Panc1 (cell line): ENCODE results near the gene INAFM1.

ENCODE experiments used
- POLR2AphosphoS5 ChIP-seq: IDR thresholded peaks from 2 replicates; pipeline ENCODE4 v1.6.1; 2012; ENCODE audit warnings: mild to moderate bottlenecking, low read depth, low read length, moderate library complexity
- TF ChIP-seq, protein P1 (sequence below), 2 experiments: IDR thresholded peaks; 2 replicates each; pipeline ENCODE4 v1.6.1; 2011 to 2012; ENCODE audit warnings: low read depth in 2 of 2, control low read depth in 1 of 2, low read length in 1 of 2, mild to moderate bottlenecking in 1 of 2, moderate library complexity in 1 of 2; ENCODE audit not compliant: insufficient read depth in 1 of 2

DNA sequence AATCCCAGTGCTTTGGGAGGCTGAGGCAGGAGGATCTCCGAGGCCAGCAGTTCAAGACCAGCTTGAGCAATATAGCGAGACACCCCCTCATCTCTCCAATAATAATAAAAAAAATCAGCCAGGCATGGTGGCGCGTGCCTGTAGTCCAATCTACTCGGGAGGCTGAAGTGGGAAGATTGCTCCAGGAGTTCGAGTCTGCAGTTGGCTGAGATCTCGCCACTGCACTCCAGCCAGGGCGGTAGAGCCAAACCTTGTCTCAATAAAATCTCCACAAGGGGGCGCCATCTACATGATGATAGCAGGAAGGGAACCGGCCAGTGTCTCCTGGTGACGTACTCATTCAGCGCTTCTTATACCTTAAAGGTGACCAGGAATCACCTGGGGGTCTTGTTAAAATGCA is 21.4 kb downstream of the INAFM1 start:
- no peak for TF ChIP-seq POLR2AphosphoS5
- TF ChIP-seq, protein P1, sequence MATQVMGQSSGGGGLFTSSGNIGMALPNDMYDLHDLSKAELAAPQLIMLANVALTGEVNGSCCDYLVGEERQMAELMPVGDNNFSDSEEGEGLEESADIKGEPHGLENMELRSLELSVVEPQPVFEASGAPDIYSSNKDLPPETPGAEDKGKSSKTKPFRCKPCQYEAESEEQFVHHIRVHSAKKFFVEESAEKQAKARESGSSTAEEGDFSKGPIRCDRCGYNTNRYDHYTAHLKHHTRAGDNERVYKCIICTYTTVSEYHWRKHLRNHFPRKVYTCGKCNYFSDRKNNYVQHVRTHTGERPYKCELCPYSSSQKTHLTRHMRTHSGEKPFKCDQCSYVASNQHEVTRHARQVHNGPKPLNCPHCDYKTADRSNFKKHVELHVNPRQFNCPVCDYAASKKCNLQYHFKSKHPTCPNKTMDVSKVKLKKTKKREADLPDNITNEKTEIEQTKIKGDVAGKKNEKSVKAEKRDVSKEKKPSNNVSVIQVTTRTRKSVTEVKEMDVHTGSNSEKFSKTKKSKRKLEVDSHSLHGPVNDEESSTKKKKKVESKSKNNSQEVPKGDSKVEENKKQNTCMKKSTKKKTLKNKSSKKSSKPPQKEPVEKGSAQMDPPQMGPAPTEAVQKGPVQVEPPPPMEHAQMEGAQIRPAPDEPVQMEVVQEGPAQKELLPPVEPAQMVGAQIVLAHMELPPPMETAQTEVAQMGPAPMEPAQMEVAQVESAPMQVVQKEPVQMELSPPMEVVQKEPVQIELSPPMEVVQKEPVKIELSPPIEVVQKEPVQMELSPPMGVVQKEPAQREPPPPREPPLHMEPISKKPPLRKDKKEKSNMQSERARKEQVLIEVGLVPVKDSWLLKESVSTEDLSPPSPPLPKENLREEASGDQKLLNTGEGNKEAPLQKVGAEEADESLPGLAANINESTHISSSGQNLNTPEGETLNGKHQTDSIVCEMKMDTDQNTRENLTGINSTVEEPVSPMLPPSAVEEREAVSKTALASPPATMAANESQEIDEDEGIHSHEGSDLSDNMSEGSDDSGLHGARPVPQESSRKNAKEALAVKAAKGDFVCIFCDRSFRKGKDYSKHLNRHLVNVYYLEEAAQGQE (IDR thresholded peaks at IDR 0.05; ENCODE audit: insufficient read depth in 1 of 2, low read depth in 2 of 2, low read length in 1 of 2), result no peak
